Activated effector memory CD4-positive, alpha-beta T cell treated with Interleukin-2 at 50 U/mL for 16 hours (primary cell): Measurements from ENCODE around the gene ADSS1.
"Not testable (repeated sequence)": the region's sequence is repeated elsewhere in the genome, so short reads cannot be mapped to it uniquely, and the experiment has no call there.

ENCODE experiments used
- DNase-seq: peaks from one replicate; pipeline ENCODE4 v3.0.0-alpha.2; 2020

Gene ADSS1

DNA sequence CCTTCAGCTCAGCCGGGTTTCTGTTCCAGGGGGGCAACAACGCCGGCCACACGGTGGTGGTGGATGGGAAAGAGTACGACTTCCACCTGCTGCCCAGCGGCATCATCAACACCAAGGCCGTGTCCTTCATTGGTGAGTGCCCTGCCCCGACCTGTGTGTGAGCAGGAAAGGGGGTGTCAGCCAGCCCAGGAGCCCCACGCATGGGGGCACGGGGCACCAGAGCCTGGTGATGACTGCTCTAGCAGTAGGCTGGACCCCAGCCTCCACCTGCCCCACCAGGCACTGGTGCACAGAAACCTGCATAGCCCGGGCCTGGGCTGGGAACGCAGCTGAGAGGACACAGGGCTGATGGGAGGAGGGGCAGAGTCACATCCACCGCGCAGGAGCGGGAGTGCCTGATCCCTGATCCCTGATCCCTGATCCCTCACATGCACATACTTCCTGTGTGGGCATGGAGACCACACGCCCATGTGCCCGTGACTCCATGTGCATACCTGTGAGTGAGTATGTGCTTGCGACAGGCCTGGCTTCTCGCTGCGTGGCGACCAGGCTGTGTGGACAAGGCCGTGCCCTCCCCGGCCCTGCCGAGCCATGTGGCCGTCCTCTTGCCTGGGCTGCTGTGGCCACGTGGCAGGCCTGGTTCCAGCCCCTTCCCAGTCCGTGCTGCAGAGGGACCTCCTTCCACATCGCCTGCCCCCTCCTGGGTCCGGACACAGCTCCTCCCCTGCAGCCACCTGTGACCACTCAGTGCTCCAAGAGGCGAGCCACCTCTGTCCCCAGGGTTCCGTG lies 11.2 kb downstream of the ADSS1 start:
- DNase-seq, result no peak

DNA sequence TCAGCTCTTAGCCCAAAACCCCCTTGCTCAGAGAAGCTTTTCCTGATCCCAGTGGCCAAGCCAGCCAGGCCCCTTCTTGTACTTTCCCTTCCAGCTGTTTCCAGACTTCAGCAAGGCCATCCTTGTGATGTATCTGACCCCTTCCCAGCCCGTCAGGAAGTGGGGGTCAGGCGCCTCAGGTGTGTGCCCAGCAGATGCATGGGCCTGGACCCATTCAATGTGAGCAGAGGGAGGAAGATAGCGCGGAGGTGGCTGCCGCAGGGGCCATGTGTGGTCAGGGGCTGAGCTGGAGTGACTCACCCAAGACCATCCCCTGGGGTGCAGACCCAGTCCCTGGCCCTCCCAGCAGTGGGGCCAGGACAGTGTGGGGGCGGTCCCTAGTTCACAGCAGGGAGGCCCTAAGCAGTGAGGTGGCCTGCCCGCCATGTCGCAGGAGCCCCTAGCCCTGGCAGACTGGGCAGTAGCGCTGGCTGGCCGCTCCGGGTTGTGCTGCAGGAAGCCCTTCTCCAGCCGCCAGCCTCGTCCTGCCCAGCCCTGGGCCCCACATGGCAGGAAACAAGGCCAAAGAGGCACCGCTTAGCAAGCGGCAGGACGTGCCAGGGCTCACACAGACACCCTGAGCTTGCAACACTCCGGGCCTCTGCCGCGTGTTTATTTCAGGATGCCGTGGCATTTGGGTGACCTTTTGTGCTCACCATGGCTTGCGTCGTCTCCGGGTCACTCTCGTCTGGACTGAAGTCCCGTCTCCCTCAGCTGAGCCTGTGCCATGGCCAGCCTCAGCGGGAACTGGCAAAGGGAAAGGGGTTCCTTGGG lies 12.0 kb downstream of the ADSS1 start:
- no peak for DNase-seq

DNA sequence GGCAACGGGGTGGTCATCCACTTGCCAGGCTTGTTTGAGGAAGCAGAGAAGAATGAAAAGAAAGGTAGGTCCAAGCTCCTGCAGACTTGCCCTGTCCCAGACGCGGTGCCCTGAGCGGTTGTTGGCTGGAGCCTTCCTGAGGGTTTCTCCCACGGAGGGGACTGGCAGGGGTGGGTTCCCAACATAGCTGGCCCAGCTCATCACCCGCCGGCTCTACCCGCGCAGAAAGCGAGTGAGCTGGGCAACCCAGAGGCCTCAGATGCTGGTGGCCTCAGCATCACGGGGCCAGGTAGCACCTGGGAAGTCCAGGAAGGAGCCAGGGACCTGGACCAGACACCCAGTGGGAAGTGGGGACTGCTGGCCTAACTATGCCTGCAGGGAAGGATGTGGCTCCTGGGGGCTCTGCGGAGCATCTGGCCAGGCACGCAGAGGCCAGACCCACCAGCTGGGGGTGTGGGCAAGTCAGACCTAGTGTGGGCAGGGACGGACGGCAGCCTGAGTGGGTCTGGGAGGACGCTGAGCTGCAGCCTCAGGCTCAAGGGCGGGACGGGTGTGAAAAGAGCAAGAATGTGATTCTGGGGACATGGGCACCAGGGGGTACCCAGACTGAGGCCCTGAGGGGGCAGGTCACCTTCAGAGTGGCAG lies 14.5 kb downstream of the ADSS1 start:
- DNase-seq, result no peak

DNA sequence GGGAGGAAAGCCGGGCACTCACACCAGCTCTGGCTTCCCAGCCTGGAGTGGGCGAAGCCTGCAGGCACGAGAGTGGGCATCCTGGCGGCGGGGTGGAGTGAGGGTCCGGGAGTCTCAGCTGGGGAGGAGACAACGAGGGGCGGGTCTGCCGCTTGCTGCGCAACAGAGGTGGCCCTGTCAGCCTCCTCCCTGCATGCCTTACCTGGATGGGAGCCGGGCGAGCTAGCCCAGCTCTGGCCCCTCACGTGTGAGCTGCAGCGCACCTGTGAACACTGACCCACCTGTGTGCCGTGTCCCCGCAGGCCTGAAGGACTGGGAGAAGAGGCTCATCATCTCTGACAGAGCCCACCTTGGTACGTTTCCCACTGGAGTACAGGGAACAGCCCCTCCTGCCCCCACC lies 15.0 kb downstream of the ADSS1 start:
- no peak for DNase-seq

DNA sequence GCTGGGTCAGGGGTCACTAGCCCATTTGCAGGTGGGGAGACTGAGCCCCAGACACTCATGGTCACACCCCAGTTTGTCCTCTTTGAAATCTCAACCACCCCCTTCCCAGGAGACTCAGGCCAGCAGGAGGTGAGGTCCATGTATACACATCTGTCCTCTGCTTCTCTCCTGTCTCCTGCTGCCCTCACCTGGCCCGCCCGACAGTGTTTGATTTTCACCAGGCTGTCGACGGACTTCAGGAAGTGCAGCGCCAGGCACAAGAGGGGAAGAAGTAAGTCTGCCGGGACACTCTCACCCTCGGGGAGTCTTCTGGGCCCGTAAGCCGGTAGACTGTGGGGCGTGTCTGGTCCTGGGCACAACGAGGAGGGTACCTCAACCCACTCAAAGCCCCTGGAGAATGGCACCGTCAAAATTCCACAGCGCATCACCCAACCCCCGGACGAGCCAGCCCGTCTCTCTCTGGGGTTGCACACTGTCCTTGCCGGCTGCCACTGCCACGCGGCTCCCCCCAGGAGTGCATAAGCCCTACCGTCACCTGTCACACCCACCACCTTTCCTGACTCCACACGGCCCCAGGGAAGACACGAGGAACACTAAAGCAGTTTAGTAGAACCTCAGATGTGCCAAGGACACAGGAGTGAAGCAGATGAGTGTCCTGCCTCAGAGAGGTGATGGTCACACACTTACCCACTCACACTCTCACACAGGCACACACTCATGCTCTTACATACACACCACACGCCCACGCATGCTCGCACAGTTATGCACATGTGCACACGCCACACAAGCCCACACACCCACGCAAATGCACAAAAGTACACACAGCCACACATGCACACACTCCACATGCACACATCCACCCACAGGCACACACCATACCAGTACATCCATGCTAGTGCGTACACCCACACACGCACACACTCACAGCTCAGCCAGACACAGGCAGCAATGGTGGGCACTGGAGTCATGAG lies 15.8 kb downstream of the ADSS1 start:
- DNase-seq, result no peak

DNA sequence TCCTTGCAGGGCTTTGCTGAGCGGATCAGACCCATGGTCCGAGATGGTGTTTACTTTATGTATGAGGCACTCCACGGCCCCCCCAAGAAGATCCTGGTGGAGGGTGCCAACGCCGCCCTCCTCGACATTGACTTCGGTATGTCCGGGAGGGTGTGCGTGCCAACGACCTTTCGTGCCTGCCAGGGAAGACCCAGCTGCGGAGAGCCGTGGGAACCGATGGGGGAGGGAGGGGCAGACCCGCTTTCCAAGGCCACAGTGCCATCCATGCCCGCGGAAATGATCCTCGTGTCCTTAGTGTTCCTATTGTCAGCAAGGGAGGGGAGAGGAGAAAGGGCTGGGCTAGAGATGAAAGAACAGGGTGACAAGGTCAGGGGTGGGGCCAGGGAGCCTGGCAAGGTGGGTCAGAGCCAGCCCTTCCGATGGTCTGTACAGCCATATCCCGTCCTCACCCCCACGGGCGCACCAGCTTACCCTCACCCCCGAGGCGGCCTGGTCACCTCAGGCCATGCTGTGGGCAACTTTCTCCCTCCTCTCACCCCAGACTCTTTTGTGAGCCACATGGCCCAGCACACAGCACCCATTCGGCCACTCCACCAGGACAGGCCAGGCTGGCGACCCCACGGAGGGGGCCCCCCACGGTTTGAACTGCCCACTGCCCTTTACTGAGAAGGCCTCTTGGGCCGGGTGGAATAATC lies 17.2 kb downstream of the ADSS1 start:
- no peak for DNase-seq

DNA sequence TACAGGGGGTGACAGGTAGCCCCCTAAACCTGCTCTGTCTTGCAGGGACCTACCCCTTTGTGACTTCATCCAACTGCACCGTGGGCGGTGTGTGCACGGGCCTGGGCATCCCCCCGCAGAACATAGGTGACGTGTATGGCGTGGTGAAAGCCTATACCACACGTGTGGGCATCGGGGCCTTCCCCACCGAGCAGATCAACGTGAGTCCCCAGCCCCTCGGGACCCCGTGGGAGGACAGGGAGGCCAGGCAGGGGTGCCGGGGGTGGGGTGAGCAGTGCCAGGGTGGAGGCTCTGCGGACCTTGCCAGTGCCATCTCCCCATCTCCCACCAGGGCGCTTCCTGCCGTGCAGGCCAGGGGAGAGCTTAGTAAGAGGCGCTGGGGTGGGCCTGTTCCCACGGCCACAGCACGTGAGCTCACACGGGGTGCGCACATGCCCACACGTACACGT lies 17.8 kb downstream of the ADSS1 start:
- DNase-seq, result no peak

DNA sequence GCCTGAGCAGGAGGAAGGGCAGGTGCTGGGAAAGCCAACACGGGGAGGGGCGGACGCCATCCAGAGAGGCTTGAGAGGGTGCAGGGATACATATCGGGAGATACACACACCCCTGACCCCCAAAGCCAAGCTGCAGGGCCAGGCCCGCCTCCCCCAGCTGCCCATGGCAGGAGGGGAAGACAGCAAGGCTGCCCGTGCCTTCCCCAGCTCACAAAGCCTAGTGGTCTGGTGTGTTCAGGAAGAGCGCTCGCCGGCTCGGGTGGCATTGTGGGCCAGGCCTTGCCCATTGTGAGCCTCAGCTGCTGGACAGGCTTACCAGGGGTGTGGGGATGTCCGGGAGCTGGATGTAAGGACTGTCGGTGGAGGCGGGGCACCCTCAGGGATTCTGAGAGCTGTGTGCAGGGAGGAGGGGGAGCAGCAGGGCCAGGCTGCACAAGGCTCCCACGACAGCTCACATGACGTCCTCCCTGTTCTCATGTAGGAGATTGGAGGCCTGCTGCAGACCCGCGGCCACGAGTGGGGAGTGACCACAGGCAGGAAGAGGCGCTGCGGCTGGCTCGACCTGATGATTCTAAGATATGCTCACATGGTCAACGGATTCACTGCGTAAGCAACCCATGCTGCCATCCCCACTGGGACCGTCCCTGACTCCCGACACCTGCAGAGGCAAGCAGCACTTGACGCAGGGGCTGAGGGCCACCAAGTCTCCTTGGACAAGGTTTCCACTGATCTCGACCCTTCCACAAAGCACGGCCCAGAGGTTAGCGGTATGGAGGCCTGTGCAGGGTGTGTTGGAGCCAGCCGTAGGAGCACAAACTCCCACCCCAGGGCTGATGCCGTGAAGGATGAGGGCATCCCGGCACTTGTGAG lies 18.8 kb downstream of the ADSS1 start:
- DNase-seq, result no peak

DNA sequence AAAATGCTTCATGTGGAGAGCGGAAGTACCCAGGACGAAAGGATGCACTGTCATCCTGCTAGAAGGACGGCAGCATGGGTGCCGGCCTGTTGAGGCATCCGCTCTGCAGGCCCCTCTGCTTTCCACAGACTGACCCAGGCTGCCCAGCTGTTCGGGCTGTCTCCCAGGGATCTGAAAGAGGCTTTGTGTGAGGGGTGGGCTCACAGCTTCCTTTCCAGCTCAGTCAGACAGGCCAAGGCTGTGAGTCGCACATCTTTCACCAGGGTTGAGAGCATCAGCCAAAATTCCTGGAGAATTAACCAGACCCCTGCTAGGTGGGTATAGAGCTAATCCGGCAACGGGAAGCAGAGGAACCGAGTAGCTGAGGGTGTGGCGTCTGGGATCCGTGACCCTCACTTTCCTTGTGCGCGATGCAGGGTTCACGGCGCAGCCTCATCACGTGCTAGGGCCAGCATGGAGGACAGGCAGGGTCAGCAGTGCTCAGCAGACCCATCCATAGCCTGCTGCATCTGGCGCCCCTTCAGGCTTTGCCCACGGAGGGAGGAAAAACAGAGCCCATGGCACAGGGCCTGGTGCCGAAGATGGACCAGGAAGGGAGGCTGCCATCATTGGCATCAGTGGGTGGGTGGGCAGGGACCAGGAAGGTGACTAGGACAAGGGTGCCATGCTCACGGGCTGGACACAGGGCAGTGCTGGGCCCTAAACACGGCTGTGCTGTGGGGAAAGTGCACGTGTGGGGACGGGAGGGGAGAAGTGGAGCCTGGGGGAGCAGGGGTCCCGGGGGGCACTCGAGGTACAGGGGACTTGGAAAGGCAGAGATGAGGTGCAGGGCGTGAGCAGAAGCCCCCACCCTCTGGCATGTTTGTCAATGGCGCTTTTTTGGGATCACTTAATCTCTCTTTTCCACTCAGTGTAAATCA lies 19.7 kb downstream of the ADSS1 start:
- DNase-seq, result no peak

DNA sequence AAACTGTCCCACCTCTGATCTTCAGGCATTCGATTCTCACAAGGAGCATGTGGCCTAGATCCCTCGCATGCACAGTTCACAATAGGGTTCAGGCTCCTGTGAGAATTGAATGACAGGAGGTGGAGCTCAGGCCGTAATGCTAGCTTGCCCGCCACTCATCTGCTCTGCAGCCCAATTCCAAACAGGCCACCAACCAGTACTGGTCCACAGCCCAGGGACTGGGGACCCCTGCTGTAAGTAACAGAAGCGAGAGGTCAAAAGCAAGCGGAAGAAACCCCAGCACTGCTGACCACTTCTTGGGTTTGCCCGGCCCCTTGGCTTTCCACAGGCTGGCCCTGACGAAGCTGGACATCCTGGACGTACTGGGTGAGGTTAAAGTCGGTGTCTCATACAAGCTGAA lies 20.5 kb downstream of the ADSS1 start:
- no peak for DNase-seq

DNA sequence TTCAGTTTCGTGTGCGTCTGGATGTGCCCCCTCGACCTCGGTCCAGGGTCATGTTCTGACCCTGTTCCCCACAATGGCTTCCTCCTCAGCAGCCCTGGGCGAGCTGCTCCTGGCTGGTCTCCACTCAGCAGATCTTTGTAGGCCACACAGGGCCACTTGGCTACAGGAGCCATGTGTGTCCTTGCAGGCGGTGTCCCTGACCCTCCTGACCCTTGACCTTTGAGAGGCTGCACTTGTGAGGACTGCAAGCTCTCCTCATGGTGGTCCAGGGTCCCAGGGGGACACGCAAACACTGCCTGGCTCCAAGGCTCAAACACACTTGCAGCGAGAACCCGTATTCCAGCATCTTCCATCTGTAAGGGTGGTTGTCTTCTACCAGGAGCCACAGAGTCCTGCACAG lies 21.4 kb downstream of the ADSS1 start:
- no peak for DNase-seq

DNA sequence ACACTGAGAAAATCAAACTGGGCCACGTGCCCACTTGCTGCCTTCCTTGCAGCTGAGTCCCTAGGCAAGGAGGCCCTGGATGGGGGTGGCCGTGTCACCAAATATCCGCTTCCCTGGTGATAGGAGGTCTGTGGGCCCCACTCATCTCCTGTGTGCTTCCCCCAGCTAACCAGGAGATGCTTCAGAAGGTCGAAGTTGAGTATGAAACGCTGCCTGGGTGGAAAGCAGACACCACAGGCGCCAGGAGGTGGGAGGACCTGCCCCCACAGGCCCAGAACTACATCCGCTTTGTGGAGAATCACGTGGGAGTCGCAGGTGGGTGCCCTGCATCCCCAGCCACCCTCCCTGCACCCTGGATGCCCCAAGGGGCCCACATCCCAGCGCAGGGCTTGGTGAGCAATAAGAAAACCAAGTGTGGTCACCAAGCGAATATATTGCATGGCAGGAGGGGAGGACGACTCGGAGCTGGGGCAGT lies 22.1 kb downstream of the ADSS1 start:
- DNase-seq, result no peak

DNA sequence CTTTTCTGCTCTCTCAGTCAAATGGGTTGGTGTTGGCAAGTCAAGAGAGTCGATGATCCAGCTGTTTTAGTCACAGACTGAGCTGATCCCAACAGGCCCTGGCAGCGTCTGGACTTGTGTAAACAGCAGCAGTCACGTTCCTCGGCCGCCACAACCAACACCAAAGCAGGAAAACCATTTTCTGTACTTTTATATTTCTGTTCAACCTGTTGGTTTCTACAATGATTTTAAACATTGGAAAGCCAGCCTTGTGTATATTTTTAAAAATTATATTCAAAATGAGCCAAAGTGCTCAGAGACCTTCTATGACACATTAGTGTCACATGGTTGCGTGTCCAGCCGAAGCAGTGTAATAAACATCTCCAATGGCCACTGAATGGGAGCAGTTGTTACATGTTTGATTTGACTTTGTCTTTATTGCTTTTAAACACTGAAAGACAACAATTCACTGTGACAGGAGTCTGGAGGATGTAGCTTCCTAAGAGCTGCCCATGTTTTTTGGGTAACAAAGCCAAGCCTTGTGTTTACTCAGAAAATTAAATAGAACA lies 23.0 kb downstream of the ADSS1 start:
- DNase-seq, result no peak

DNA sequence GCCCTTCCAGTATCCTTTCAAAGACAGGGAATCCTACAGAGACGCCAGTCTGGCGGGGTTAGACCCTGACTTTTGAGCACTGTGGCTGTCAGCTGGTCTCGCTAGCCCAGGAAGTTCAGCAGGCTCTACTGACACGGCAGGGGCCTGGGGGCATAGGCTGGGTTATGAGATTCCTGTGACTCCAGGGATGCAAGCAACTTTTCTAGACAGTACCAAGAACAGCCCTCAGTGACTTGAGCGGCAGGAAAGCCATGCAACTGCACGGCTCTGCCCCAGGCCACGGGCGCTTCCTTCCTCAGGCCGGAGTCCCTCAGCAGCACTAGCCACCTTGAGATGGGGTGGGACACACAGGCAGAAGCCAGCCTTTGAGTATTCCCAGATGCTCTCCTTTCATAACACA lies 23.8 kb downstream of the ADSS1 start:
- DNase-seq, result no peak

DNA sequence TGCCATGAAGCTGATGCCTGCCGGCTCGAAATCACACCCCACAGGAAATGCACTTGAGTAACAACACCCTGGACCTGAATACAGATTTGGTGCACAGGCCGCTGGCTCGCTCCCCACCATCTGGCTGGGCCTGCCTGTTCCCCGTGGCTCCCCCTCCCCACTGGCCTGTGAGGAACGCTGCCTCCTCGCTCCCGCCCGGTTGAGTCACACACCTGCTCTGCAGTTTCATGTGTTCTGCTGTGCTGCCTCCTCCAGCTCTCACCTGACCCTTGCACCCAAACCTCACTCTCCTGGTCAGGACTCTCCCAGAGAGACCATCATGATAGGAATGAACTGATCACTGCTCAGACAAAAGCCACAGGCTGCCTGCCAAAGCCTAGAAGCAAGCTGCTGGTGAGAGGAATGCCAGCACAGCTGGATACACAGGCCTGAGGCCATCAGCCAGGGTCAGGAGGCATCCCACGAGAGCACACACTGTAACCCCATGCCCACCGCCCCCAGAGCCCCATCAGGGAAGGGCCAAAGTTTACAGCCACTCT lies 25.2 kb downstream of the ADSS1 start:
- DNase-seq, result no peak

DNA sequence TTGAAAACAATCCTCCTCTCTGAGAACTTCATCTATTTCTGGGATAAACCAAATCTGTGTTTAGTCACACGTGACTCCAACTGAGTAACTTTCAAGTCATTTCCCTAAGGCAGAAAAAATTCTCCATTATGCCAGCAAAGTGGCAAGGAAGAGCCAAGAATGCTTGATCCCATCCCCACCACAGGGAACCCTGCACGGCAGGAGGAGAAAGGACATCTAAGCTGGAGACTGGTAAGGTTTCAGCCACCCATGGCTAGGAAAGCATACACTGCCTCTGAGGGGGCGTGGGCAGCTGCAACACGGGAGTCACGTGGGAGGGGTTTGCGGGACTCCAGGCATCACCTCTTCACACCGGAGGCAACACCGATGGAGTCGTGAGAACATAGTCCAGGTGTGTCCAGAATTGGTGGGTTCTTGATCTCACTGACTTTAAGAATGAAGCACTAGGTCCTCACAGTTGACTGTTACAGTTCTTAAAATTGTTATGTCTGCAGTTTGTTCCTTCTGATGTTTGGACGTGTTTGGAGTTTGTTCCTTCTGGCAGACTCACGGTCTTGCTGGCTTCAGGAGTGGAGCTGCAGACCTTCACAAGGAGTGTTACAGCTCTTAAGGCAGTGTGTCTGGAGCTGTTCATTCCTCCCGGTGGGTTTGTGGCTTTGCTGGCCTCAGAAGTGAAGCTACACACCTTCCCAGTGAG lies 26.2 kb downstream of the ADSS1 start:
- DNase-seq, result no peak

DNA sequence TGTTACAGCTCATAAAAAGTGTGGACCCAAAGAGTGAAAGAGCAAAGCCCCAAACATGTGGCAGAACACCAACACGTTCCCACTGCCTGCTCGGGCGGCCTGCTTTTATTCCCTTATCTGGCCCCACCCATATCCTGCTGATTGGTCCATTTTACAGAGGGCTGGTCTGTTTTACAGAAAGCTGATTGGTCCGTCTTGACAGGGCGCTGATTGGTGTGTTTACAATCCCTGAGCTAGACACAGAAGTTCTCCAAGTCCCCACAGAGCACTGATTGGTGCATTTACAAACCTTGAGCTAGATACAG lies 26.7 kb downstream of the ADSS1 start:
- DNase-seq, result not testable (repeated sequence)
